H9 (cell line): ENCODE data around the gene SNX21. TPM values are rescaled to one million over a fixed set of nuclear protein-coding genes. Genes with fewer than 3 reads are reported as not detected.

Experiments used
- DNase-seq: peaks from one replicate; pipeline ENCODE4 v3.0.0-alpha.2; 2017
- H2AFZ ChIP-seq: one replicate; pipeline ENCODE4 v1.6.1; 2013; ENCODE audit warnings: mild to moderate bottlenecking, low read length, control low read depth, moderate library complexity
- H2AK5ac ChIP-seq: 2 replicates; pipeline ENCODE4 v1.6.1; 2013; ENCODE audit warnings: low read length, control low read depth, mixed read lengths; ENCODE audit not compliant: insufficient read length
- H2BK120ac ChIP-seq: one replicate; pipeline ENCODE4 v1.6.1; 2013; ENCODE audit warnings: low read depth, mild to moderate bottlenecking, low read length, control low read depth, inconsistent platforms; ENCODE audit not compliant: poor library complexity, severe bottlenecking
- H2BK12ac ChIP-seq: 2 replicates; pipeline ENCODE4 v1.6.1; 2013; ENCODE audit warnings: low read length, control low read depth, mixed read lengths, low read depth; ENCODE audit not compliant: insufficient read length
- H2BK15ac ChIP-seq: 2 replicates; pipeline ENCODE4 v1.6.1; 2013; ENCODE audit warnings: low read depth, low read length, control low read depth
- H2BK20ac ChIP-seq: one replicate; pipeline ENCODE4 v1.6.1; 2013; ENCODE audit warnings: low read depth, mild to moderate bottlenecking, low read length, control low read depth, inconsistent platforms; ENCODE audit not compliant: poor library complexity, severe bottlenecking
- H2BK5ac ChIP-seq: 2 replicates; pipeline ENCODE4 v1.6.1; 2013; ENCODE audit warnings: low read length, control low read depth, mixed read lengths; ENCODE audit not compliant: insufficient read length
- H3K14ac ChIP-seq: 2 replicates; pipeline ENCODE4 v1.6.1; 2013; ENCODE audit warnings: low read length, control low read depth; ENCODE audit not compliant: insufficient read depth
- H3K18ac ChIP-seq: 2 replicates; pipeline ENCODE4 v1.6.1; 2013; ENCODE audit warnings: low read depth, mild to moderate bottlenecking, mixed read lengths, low read length, control low read depth; ENCODE audit not compliant: insufficient read length
- H3K23ac ChIP-seq: 2 replicates; pipeline ENCODE4 v1.6.1; 2013; ENCODE audit warnings: low read length, control low read depth, mixed read lengths, low read depth; ENCODE audit not compliant: insufficient read length
- H3K23me2 ChIP-seq: 2 replicates; pipeline ENCODE4 v1.6.1; 2013; ENCODE audit warnings: low read depth, mild to moderate bottlenecking, mixed read lengths, low read length, control low read depth; ENCODE audit not compliant: insufficient read length, poor library complexity, severe bottlenecking
- H3K27ac ChIP-seq: 2 replicates; pipeline ENCODE4 v1.5.1; 2013; ENCODE audit warnings: low read length, control low read depth, mixed read lengths, low read depth; ENCODE audit not compliant: insufficient read length
- H3K27me3 ChIP-seq: 2 replicates; pipeline ENCODE4 v1.6.1; 2013; ENCODE audit warnings: low read length, control low read depth, inconsistent platforms; ENCODE audit not compliant: insufficient read depth
- H3K4ac ChIP-seq: 2 replicates; pipeline ENCODE4 v1.6.1; 2013; ENCODE audit warnings: low read depth, mild to moderate bottlenecking, control low read depth, inconsistent platforms, low read length, moderate library complexity
- H3K4me1 ChIP-seq: 2 replicates; pipeline ENCODE4 v1.6.1; 2013; ENCODE audit warnings: low read length, control low read depth, inconsistent platforms; ENCODE audit not compliant: insufficient read depth
- H3K4me2 ChIP-seq: 2 replicates; pipeline ENCODE4 v1.6.1; 2013; ENCODE audit warnings: low read length, control low read depth, mixed read lengths; ENCODE audit not compliant: insufficient read length, insufficient read depth
- H3K56ac ChIP-seq: 2 replicates; pipeline ENCODE4 v1.6.1; 2013; ENCODE audit warnings: low read depth, mild to moderate bottlenecking, mixed read lengths, low read length, control low read depth; ENCODE audit not compliant: insufficient read length
- H3K79me1 ChIP-seq: 2 replicates; pipeline ENCODE4 v1.6.1; 2013; ENCODE audit warnings: low read depth, mild to moderate bottlenecking, moderate library complexity, low read length, control low read depth, inconsistent platforms; ENCODE audit not compliant: insufficient read depth, poor library complexity, severe bottlenecking
- H3K79me2 ChIP-seq: 2 replicates; pipeline ENCODE4 v1.6.1; 2013; ENCODE audit warnings: low read length, control low read depth, inconsistent platforms; ENCODE audit not compliant: insufficient read depth
- H3K9ac ChIP-seq: 2 replicates; pipeline ENCODE4 v1.6.1; 2013; ENCODE audit warnings: low read length, control low read depth, mixed read lengths; ENCODE audit not compliant: insufficient read length; ENCODE audit errors: extremely low read depth
- H3K9me3 ChIP-seq: one replicate; pipeline ENCODE4 v1.6.1; 2013; ENCODE audit warnings: low read depth, low read length, inconsistent platforms; ENCODE audit not compliant: control insufficient read depth
- H3T11ph ChIP-seq: one replicate; pipeline ENCODE4 v1.6.1; 2013; ENCODE audit warnings: mild to moderate bottlenecking, low read length, control low read depth, inconsistent platforms
- H4K20me1 ChIP-seq: one replicate; pipeline ENCODE4 v1.6.1; 2013; ENCODE audit not compliant: control insufficient read depth, insufficient read length, insufficient read depth
- H4K5ac ChIP-seq: 2 replicates; pipeline ENCODE4 v1.6.1; 2013; ENCODE audit warnings: low read depth, mild to moderate bottlenecking, mixed read lengths, low read length, control low read depth; ENCODE audit not compliant: insufficient read length
- H4K8ac ChIP-seq: replicated peaks from 2 replicates; pipeline ENCODE4 v1.6.1; 2013; ENCODE audit warnings: low read length, control low read depth, mixed read lengths, low read depth; ENCODE audit not compliant: insufficient read length
- H4K91ac ChIP-seq: 2 replicates; pipeline ENCODE4 v1.6.1; 2013; ENCODE audit warnings: low read depth, mild to moderate bottlenecking, moderate library complexity, mixed read lengths, low read length, control low read depth; ENCODE audit not compliant: insufficient read length
- H3K27ac Mint-ChIP-seq, 3 experiments: 2 replicates in 2 of 3; 3 replicates in 1 of 3; pipeline ENCODE4 v1.8.0; 2020 to 2021; ENCODE audit warnings: mixed read lengths in 3 of 3, mild to moderate bottlenecking in 1 of 3, moderate library complexity in 1 of 3
- H3K27me3 Mint-ChIP-seq: 2 replicates; pipeline ENCODE4 v1.8.0; 2021; ENCODE audit warnings: low read depth, mild to moderate bottlenecking, moderate library complexity, mixed read lengths
- H3K36me3 Mint-ChIP-seq, 3 experiments: 2 replicates in 2 of 3; 3 replicates in 1 of 3; pipeline ENCODE4 v1.8.0; 2020 to 2021; ENCODE audit warnings: low read depth in 3 of 3, mixed read lengths in 3 of 3; ENCODE audit not compliant: insufficient read depth in 1 of 3
- H3K4me1 Mint-ChIP-seq, 2 experiments: 2 replicates each; pipeline ENCODE4 v1.8.0; 2020; ENCODE audit warnings: mixed read lengths in 2 of 2
- H3K4me3 Mint-ChIP-seq, 2 experiments: 2 replicates in 1 of 2; 3 replicates in 1 of 2; pipeline ENCODE4 v1.8.0; 2020 to 2021; ENCODE audit warnings: mild to moderate bottlenecking in 2 of 2, mixed read lengths in 2 of 2, moderate library complexity in 1 of 2
- H3K9me3 Mint-ChIP-seq, 2 experiments: 2 replicates in 1 of 2; 3 replicates in 1 of 2; pipeline ENCODE4 v1.8.0; 2020; ENCODE audit warnings: mild to moderate bottlenecking in 2 of 2, mixed read lengths in 2 of 2, moderate library complexity in 1 of 2
- CTCF ChIP-seq: fragments of 200-600 bp; sonication (generic); conservative IDR thresholded peaks from 3 replicates; pipeline ENCODE4 v1.8.0; 2021; ENCODE audit warnings: antibody characterized with exemption, mild to moderate bottlenecking
- WGBS: extraction: QIAGEN DNeasy Blood & Tissue Kit; methylation state at CpG from one replicate; pipeline ENCODE4 v1.1.7; 2013; ENCODE audit warnings: missing lambda C conversion rate, low lambda C conversion rate, mixed read lengths; ENCODE audit not compliant: insufficient read length; ENCODE audit errors: extremely low coverage; 5-methylcytosine and 5-hydroxymethylcytosine counted together
- total RNA-seq: library from RNA; stranded (reverse); gene quantifications from 2 replicates; pipeline ENCODE4 v1.2.1, GENCODE V29; 2021

The SNX21 gene
- total RNA-seq, 1 experiment from 2014 or later = 20.5 TPM

- H3K79me1 ChIP-seq = peaks cover 5% of the 10 kb centered on the region
- H4K8ac ChIP-seq = no peak overlapping the region
- H3K4ac ChIP-seq = no peak overlapping the region
- Mint-ChIP-seq H3K27me3 (no peaks in the 10 kb centered on the region), H3K36me3 (peaks cover 2 to 31% (median 29%) of the 10 kb centered on the region in 3 experiments; a peak in 6 of 7 replicates), H3K4me1 (peaks cover 23 to 25% of the 10 kb centered on the region in 2 experiments), H3K4me3 (peak overlapping the region; percentile 75 to 88), H3K9me3 (no peaks in the 10 kb centered on the region), H3K27ac (peak overlapping the region in 1 of 3 experiments; percentile 52; a peak in 1 of 7 replicates)
- no peaks in the 10 kb centered on the region for H3K27me3 ChIP-seq
- peaks cover 9% of the 10 kb centered on the region for H3K23me2 ChIP-seq
- H2BK15ac ChIP-seq = no peak overlapping the region
- H3K27ac ChIP-seq = no peak overlapping the region
- H2BK20ac ChIP-seq = no peak overlapping the region
- no peak overlapping the region for H4K91ac ChIP-seq
- H2AFZ ChIP-seq = no peak overlapping the region
- no peak overlapping the region for H4K5ac ChIP-seq
- H3K56ac ChIP-seq = no peak overlapping the region
- no peak overlapping the region for H2BK12ac ChIP-seq
- no peaks in the 10 kb centered on the region for H3K79me2 ChIP-seq
- TF ChIP-seq CTCF = no peak
- no peak overlapping the region for H2BK5ac ChIP-seq
- H2AK5ac ChIP-seq = no peak overlapping the region
- H3K9me3 ChIP-seq = no peaks in the 10 kb centered on the region
- H3K18ac ChIP-seq = no peak overlapping the region
- H3K4me1 ChIP-seq = peaks cover 4% of the 10 kb centered on the region; the same call in 1 of the 2 replicates
- no peak overlapping the region for H3K9ac ChIP-seq
- WGBS = no CpG with 5 or more reads among the region's 14 CpGs
- no peak overlapping the region for H3T11ph ChIP-seq
- no peak overlapping the region for H3K23ac ChIP-seq
- peak overlapping the region; percentile 80 for H3K4me2 ChIP-seq
- no peak overlapping the region for H3K14ac ChIP-seq
- H2BK120ac ChIP-seq = no peak overlapping the region
- DNase-seq = no peak
- no peaks in the 10 kb centered on the region for H4K20me1 ChIP-seq
Observed at GRCh38 chr20:45834797-45835161, 1.2 kb downstream of the SNX21 start.
